ENCODE measurements around the gene VEGFB.

DNA sequence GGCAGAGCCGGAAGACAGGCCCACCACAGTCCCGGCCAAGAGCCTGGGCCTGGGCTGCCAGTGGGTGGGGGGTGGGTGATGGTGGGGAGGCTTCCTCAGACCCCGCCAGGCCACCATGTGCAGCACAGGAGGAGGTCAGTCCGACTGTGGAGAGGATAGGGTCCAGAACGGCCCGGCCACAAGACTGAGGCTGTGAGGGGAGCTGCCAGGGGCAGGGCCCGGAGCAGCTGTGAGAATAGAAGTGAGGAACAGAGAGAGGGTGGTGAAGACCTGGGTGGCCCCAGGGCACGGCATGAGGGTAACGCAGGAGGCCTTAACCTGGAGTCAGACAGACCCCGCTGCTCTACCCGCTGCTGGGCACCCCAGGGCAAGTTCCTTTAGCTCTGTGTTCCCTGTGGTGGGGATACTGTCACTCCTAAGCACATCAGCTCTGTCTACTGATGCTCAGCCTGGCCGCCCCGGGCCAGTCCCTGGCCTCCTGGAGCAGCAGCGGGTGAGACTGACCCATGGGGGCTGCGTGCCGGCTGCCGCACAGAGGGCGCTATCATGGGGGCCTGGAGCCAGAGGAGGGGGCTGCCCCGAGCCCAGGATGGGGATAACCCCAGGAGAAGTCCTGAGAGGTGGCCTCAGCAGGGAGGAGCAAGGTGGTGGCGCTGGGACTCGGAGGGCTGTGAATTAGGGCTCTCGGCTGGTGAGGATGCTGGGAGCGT, 26.1 kb upstream of the VEGFB start:
- no peak for TF ChIP-seq POLR2A (IDR thresholded peaks at IDR 0.05)
- TF ChIP-seq, protein P1, sequence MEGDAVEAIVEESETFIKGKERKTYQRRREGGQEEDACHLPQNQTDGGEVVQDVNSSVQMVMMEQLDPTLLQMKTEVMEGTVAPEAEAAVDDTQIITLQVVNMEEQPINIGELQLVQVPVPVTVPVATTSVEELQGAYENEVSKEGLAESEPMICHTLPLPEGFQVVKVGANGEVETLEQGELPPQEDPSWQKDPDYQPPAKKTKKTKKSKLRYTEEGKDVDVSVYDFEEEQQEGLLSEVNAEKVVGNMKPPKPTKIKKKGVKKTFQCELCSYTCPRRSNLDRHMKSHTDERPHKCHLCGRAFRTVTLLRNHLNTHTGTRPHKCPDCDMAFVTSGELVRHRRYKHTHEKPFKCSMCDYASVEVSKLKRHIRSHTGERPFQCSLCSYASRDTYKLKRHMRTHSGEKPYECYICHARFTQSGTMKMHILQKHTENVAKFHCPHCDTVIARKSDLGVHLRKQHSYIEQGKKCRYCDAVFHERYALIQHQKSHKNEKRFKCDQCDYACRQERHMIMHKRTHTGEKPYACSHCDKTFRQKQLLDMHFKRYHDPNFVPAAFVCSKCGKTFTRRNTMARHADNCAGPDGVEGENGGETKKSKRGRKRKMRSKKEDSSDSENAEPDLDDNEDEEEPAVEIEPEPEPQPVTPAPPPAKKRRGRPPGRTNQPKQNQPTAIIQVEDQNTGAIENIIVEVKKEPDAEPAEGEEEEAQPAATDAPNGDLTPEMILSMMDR (IDR thresholded peaks at IDR 0.05): no peak

All from sigmoid colon (tissue), 3 donors.